ENCODE measurements around the gene CYREN. TPM values are rescaled to one million over a fixed set of nuclear protein-coding genes. Genes with fewer than 3 reads are reported as not detected.
A peak's percentile ranks its signal among the peaks of the same experiment; 100 is the strongest.
"Not testable (repeated sequence)": the region's sequence is repeated elsewhere in the genome, so short reads cannot be mapped to it uniquely, and the experiment has no call there.

Gene CYREN
- total RNA-seq, result 39.6 TPM
- long read RNA-seq, transcript CYREN-202 (4 exons, 1,738 nt), result major isoform, 8 of 54 reads
- long read RNA-seq, partial matches to known transcripts, result 1 of 54 reads
- long read RNA-seq, other reads (novel, unspliced or antisense), result 40 of 54 reads

DNA sequence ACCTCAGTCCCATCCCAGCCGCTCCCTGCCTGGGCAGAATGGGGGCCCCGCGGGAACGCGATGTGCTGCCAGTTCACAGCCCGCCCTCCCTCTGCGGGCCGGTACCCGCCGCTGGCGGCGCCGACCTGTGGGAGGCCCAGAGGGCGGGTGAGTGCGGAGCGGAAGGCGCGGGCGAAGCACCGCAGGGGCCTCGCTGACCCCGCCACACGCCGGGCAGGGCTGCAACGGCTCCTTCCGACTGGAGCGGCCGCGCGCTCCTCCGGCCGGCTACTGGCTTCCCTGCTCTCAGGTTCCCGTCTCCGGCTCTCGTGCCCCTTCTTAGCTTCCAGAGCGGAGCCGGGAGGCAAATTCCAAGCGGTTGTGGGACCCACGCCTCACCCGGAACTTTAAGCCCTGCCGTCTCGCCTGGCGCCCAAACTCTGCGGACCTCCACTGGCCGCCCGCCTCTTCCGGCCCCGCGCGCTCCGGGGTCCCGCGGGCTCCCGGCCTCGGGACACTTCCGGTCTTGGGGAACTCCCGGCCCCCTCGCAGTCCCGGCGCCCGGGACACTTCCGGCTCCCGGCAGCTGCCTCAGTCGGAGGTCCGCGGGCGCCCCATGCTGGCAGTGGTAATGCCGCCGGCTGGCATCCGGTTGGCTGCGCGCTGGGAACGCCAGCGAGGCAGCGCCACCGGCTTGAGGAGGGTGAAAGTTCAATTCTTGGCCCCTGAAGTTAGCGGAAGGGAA is at the start of gene CYREN:
Gene CYREN (minus strand): TSS at position 434 of the 724 bp plus-strand sequence. CDS start 1,785 bp downstream, outside the sequence.
- peaks cover 46% of the 10 kb centered on the region for H3K4me1 ChIP-seq
- no peaks in the 10 kb centered on the region for H3K9me3 ChIP-seq
- H3K36me3 ChIP-seq, result peaks cover 29% of the 10 kb centered on the region
- H3K27me3 ChIP-seq (ENCODE audit: low read depth), result no peaks in the 10 kb centered on the region
- peak; percentile 96 to 97 for ATAC-seq
- H3K27ac ChIP-seq, result peak within 1 kb of the TSS; percentile 94
- H3K4me3 ChIP-seq, result peak within 1 kb of the TSS; percentile 77
- peak; percentile 98 for DNase-seq
- TF ChIP-seq CTCF (IDR thresholded peaks at IDR 0.05), result peak; percentile 62
- intact Hi-C loops (cut with DNase I), result no loop called here

DNA sequence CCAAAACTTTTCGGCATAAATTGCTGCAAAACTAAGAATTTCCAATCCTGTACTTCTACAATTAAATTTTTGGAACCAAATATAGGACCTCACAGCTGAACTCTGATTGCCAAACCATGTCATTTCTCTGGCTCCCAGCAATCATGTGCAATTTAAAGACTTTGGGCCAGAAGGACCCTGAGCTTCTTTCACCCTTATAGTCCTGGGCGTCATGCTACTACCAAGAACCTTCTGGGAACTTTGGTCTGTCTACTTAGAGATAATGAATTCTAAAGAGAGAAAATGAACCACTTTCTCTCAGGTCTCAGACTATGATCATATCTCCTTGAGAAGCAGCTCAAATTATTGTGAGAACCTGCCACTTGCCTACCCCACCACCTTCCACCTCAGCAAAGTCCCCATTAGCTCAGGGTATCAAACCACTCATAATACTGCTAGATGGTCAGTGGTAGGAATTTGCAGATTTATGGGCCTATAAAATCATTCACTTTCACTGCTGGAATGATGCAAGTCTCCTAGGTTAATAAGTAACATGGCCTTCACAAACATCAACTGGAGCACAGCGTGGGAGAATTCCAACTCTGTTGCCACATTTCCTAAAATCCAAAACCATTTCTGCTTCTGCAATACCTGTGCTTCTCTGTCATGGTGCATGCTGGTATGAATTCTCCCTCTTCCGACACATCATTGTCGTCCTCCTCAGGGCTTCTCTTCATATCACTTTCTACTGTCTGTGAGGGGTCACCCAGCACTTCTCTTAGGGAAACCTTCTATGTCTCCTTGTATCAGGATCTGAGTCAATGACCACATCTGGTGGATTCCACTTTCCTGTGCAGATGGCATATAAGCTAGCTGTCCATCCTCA is 47.4 kb upstream of the CYREN start:
- intact Hi-C loops (cut with DNase I), result no loop called here
- DNase-seq (no peak), ATAC-seq (peak; percentile 29 to 66)
- Histone ChIP-seq H3K36me3 (no peaks in the 10 kb centered on the region), H3K27me3 (ENCODE audit: low read depth) (no peaks in the 10 kb centered on the region), H3K4me1 (no peaks in the 10 kb centered on the region), H3K27ac (no peak overlapping the region), H3K4me3 (no peak overlapping the region), H3K9me3 (no peaks in the 10 kb centered on the region)
- no peak for TF ChIP-seq CTCF (IDR thresholded peaks at IDR 0.05)

DNA sequence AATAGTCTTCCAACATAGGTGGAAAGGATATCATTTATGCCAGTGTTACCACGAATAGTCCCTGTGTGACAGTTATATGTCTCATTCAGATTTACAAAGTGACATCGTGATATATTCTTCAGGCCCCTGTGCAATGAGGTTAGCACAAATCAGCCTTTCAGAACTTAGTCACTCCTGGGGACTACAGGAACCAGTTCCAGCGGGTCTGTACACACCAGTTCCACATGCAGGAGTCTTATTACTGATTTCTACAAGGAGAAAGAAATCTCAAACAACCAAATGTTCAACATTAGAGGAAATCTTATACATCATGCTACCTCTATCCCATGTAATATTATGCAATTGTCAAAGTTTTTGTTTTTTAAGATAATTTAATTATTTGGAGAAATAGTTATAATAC is 45.2 kb upstream of the CYREN start:
- Histone ChIP-seq H3K27ac (no peak overlapping the region), H3K9me3 (no peaks in the 10 kb centered on the region), H3K4me1 (peaks cover under 1% of the 10 kb centered on the region), H3K4me3 (no peak overlapping the region), H3K36me3 (no peaks in the 10 kb centered on the region), H3K27me3 (ENCODE audit: low read depth) (no peaks in the 10 kb centered on the region)
- TF ChIP-seq CTCF (IDR thresholded peaks at IDR 0.05), result no peak
- ATAC-seq, result no peak
- intact Hi-C loops (cut with DNase I), result no loop called here
- DNase-seq, result no peak

- TF ChIP-seq CTCF (IDR thresholded peaks at IDR 0.05), result no peak
- no peak overlapping the region for H3K27ac ChIP-seq
- no peak for ATAC-seq
- DNase-seq, result no peak
- no peaks in the 10 kb centered on the region for H3K9me3 ChIP-seq
- no peak overlapping the region for H3K4me3 ChIP-seq
- intact Hi-C loops (cut with DNase I), result no loop called here
- no peaks in the 10 kb centered on the region for H3K36me3 ChIP-seq
- H3K4me1 ChIP-seq, result peaks cover 6% of the 10 kb centered on the region
- no peaks in the 10 kb centered on the region for H3K27me3 ChIP-seq (ENCODE audit: low read depth)
Measured at GRCh38 chr7:135215180-135215579, 44.7 kb upstream of the CYREN start.

GRCh38 chr7:135213831-135214230 is 43.3 kb upstream of the CYREN start:
- peaks cover 19% of the 10 kb centered on the region for H3K4me1 ChIP-seq
- ATAC-seq, result no peak
- H3K4me3 ChIP-seq, result no peak overlapping the region
- H3K27ac ChIP-seq, result no peak overlapping the region
- H3K27me3 ChIP-seq (ENCODE audit: low read depth), result no peaks in the 10 kb centered on the region
- TF ChIP-seq CTCF (IDR thresholded peaks at IDR 0.05), result no peak
- intact Hi-C loops (cut with DNase I), result no loop called here
- no peak for DNase-seq
- no peaks in the 10 kb centered on the region for H3K9me3 ChIP-seq
- H3K36me3 ChIP-seq, result no peaks in the 10 kb centered on the region

DNA sequence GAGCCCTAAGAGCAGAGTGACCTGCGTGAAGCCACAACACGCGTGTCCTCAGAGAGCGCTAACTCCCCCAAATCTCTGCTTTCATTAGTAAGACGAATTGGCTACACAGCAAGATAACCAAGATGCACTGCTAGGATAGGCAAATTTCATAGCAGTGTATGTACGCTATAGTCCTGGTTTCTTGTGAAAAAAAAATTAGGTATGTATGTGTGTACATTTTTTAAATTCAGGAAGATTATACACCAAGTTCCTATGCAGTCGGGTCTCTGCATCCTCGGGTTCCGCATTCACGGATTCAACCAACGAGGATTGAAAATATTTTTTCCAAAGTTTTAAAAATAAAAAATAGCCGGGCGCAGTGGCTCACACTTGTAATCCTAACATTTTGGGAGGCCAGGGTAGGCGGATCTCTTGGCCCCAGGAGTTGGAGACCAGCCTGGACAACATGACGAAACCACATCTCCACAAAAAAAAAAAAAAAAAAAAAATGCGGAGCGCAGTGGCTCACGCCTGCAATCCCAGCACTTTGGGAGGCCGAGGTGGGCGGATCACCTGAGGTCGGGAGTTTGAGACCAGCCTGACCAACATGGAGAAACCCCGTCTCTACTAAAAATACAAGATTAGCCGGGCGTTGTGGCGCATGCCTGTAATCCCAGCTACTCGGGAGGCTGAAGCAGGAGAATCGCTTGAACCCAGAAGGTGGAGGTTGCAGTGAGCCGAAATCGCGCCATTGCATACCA is 41.6 kb upstream of the CYREN start:
- H3K9me3 ChIP-seq; H3K36me3 ChIP-seq; intact Hi-C loops (cut with DNase I); H3K27me3 ChIP-seq (ENCODE audit: low read depth); DNase-seq: not testable (repeated sequence)
- Histone ChIP-seq H3K4me3 (peak overlapping the region; percentile 84), H3K4me1 (peaks cover 36% of the 10 kb centered on the region), H3K27ac (peak overlapping the region; percentile 96)
- ATAC-seq, result peak in 1 of 2 donors; percentile 15

Data from lower lobe of right lung (tissue), 2 donors.